HG02943 (cell line): ENCODE results near the gene ALDH1L2.

ENCODE experiments used
- ATAC-seq: cut with Tn5 transposase; IDR thresholded peaks from one replicate; pipeline ENCODE4 v1.9.1; 2021; ENCODE audit warnings: mild to moderate bottlenecking, low read depth, moderate library complexity; ENCODE audit not compliant: unreplicated experiment

The ALDH1L2 gene

GRCh38 chr12:105036937-105037649, 47.2 kb downstream of the ALDH1L2 start:
- ATAC-seq, result no peak

- ATAC-seq, result no peak
Measured at GRCh38 chr12:105033851-105034250, 50.4 kb downstream of the ALDH1L2 start.

GRCh38 chr12:105032703-105033357, 51.4 kb downstream of the ALDH1L2 start:
- no peak for ATAC-seq

- peak; percentile 81 for ATAC-seq
Measured at GRCh38 chr12:105030820-105031807, 53.1 kb downstream of the ALDH1L2 start.

GRCh38 chr12:105026411-105026810, 57.8 kb downstream of the ALDH1L2 start:
- ATAC-seq, result no peak

GRCh38 chr12:105025890-105026289, 58.4 kb downstream of the ALDH1L2 start:
- no peak for ATAC-seq

- ATAC-seq, result no peak
Measured at GRCh38 chr12:105024928-105025327, 59.3 kb downstream of the ALDH1L2 start.

GRCh38 chr12:105020241-105020962, 63.9 kb downstream of the ALDH1L2 start:
- ATAC-seq, result no peak

GRCh38 chr12:105018776-105019175, 65.5 kb downstream of the ALDH1L2 start:
- no peak for ATAC-seq

- ATAC-seq, result no peak
Measured at GRCh38 chr12:105018012-105018411, 66.2 kb downstream of the ALDH1L2 start.

- no peak for ATAC-seq
Measured at GRCh38 chr12:105015543-105015942, 68.7 kb downstream of the ALDH1L2 start.

GRCh38 chr12:105014603-105015002, 69.7 kb downstream of the ALDH1L2 start:
- ATAC-seq, result no peak

- no peak for ATAC-seq
Measured at GRCh38 chr12:105013892-105014291, 70.4 kb downstream of the ALDH1L2 start.

- no peak for ATAC-seq
Measured at GRCh38 chr12:105001476-105001875, 82.8 kb downstream of the ALDH1L2 start.

GRCh38 chr12:104999347-104999685, 84.9 kb downstream of the ALDH1L2 start:
- ATAC-seq, result no peak

- ATAC-seq, result no peak
Measured at GRCh38 chr12:104998423-104999346, 85.6 kb downstream of the ALDH1L2 start.

GRCh38 chr12:104997541-104997940, 86.7 kb downstream of the ALDH1L2 start:
- no peak for ATAC-seq

- ATAC-seq, result no peak
Measured at GRCh38 chr12:104994336-104994735, 89.9 kb downstream of the ALDH1L2 start.

- ATAC-seq, result no peak
Measured at GRCh38 chr12:104991565-104992128, 92.6 kb downstream of the ALDH1L2 start.
